ENCODE results near the gene PDPN.

The PDPN gene

DNA sequence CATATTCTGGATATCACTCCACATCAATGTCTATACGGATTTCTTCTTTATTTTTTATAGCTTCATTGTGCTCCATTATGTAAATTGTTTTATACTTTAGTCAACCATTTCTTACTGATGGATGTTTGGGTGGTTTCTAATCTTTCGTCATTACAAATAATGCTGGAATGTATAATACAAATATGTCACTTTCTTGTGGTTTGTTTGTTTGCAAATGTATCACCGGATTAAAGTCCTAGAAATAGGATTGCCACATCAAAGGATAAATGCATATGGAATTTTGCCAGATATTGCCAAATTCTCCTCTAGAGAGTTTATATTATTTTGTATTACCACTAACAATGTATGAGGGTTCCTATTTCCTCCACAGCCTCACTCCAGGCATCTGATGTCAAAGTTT is 67.6 kb downstream of the PDPN start:
- TF ChIP-seq TAF1 (IDR thresholded peaks at IDR 0.05; ENCODE audit: borderline replicate concordance, insufficient read depth, low read length) (no peak), SIN3A (IDR thresholded peaks at IDR 0.05; ENCODE audit: borderline replicate concordance, insufficient read depth, low read length) (no peak), FOXP2 (optimal IDR thresholded peaks at IDR 0.05; ENCODE audit: borderline replicate concordance, extremely low read depth, extremely low read length, insufficient read depth) (no peak), POLR2AphosphoS5 (IDR thresholded peaks at IDR 0.05; ENCODE audit: low read depth, low read length) (no peak)
- TF ChIP-seq, protein P1, sequence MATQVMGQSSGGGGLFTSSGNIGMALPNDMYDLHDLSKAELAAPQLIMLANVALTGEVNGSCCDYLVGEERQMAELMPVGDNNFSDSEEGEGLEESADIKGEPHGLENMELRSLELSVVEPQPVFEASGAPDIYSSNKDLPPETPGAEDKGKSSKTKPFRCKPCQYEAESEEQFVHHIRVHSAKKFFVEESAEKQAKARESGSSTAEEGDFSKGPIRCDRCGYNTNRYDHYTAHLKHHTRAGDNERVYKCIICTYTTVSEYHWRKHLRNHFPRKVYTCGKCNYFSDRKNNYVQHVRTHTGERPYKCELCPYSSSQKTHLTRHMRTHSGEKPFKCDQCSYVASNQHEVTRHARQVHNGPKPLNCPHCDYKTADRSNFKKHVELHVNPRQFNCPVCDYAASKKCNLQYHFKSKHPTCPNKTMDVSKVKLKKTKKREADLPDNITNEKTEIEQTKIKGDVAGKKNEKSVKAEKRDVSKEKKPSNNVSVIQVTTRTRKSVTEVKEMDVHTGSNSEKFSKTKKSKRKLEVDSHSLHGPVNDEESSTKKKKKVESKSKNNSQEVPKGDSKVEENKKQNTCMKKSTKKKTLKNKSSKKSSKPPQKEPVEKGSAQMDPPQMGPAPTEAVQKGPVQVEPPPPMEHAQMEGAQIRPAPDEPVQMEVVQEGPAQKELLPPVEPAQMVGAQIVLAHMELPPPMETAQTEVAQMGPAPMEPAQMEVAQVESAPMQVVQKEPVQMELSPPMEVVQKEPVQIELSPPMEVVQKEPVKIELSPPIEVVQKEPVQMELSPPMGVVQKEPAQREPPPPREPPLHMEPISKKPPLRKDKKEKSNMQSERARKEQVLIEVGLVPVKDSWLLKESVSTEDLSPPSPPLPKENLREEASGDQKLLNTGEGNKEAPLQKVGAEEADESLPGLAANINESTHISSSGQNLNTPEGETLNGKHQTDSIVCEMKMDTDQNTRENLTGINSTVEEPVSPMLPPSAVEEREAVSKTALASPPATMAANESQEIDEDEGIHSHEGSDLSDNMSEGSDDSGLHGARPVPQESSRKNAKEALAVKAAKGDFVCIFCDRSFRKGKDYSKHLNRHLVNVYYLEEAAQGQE (IDR thresholded peaks at IDR 0.05; ENCODE audit: insufficient read depth in 1 of 2, low read depth in 2 of 2, low read length in 2 of 2): no peak

DNA sequence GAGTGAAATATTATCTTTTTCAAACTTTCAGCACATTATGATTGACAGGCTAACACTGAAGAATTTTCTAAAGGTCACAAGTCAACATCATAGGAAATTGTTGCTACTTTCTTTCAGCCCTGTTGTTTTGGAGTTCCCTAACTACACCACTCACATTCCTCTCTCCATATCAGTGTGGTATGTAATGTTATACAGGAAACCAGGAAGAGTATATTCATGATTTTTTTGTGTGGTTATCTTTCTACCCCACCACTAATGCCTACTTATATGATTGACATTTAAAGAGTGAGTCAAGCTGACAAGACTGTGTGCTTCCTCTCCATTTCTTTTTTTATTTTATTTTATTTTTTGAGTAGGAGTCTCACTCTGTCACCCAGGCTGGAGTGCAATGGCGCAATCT is 68.6 kb downstream of the PDPN start:
- TF ChIP-seq TAF1 (IDR thresholded peaks at IDR 0.05; ENCODE audit: borderline replicate concordance, insufficient read depth, low read length) (no peak), SIN3A (IDR thresholded peaks at IDR 0.05; ENCODE audit: borderline replicate concordance, insufficient read depth, low read length) (no peak), FOXP2 (optimal IDR thresholded peaks at IDR 0.05; ENCODE audit: borderline replicate concordance, extremely low read depth, extremely low read length, insufficient read depth) (no peak), POLR2AphosphoS5 (IDR thresholded peaks at IDR 0.05; ENCODE audit: low read depth, low read length) (no peak)
- TF ChIP-seq, protein P1 (IDR thresholded peaks at IDR 0.05; ENCODE audit: insufficient read depth in 1 of 2, low read depth in 2 of 2, low read length in 2 of 2): no peak

DNA sequence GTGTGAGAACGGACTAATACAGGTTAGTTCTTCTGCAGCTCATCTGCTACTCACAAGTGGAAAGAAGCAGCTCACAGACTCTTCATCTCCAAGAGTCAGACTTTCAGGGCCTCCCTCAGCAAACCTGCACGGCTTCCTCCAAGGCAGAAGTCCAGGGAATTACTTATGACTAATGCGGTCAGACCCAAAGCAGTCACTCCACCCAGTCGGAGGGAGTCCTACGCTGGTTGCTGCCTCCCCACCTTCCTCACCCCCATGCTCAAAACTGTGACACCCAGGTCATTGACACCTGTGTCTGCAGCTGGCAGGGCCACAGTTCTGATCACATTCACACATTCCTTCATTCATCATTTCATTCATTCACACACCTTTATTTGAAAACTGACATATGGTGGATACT is 77.9 kb downstream of the PDPN start:
- no peak for TF ChIP-seq SIN3A (IDR thresholded peaks at IDR 0.05; ENCODE audit: borderline replicate concordance, insufficient read depth, low read length)
- TF ChIP-seq, protein P1 (IDR thresholded peaks at IDR 0.05; ENCODE audit: insufficient read depth in 1 of 2, low read depth in 2 of 2, low read length in 2 of 2): no peak
- no peak for TF ChIP-seq TAF1 (IDR thresholded peaks at IDR 0.05; ENCODE audit: borderline replicate concordance, insufficient read depth, low read length)
- TF ChIP-seq FOXP2 (optimal IDR thresholded peaks at IDR 0.05; ENCODE audit: borderline replicate concordance, extremely low read depth, extremely low read length, insufficient read depth): no peak
- TF ChIP-seq POLR2AphosphoS5 (IDR thresholded peaks at IDR 0.05; ENCODE audit: low read depth, low read length): no peak

DNA sequence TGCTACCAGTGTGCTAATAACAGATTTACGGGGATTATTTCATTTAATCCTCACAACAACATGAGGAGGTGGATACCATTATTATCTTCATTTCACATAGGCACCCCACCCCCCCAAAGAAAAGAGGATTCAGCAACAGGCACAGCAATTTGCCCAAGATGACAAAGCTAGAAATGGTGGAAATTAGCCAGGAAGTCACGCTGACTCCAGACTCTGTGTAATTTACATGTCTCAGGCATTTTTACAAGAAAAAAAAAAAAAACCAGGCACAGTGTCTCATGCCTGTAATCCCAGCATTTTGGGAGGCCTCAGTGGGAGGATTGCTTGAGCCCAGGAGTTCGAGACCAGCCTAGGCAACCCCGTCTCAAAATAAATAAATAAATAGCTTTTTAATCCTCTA is 78.9 kb downstream of the PDPN start:
- TF ChIP-seq POLR2AphosphoS5 (IDR thresholded peaks at IDR 0.05; ENCODE audit: low read depth, low read length) (no peak), FOXP2 (optimal IDR thresholded peaks at IDR 0.05; ENCODE audit: borderline replicate concordance, extremely low read depth, extremely low read length, insufficient read depth) (no peak), SIN3A (IDR thresholded peaks at IDR 0.05; ENCODE audit: borderline replicate concordance, insufficient read depth, low read length) (no peak), TAF1 (IDR thresholded peaks at IDR 0.05; ENCODE audit: borderline replicate concordance, insufficient read depth, low read length) (no peak)
- TF ChIP-seq, protein P1 (IDR thresholded peaks at IDR 0.05; ENCODE audit: insufficient read depth in 1 of 2, low read depth in 2 of 2, low read length in 2 of 2): no peak

DNA sequence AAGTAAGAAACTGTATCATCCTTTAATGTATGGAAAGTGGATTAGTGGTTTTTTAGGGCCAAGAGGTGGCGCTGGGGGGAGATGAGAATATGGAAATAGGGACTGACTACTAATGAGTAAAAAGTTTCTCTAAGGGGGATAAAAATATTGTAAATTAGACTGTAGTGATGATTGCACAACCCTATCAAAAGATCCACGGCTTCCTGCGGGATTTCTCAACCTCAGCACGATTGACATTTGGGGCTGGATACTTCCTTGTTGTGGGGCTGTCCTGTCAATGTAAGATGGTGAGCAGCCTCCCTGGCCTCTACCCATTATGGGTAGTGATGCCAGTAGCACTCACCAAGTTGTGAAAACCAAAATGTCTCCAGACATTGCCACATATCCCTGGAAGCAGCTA is 80.3 kb downstream of the PDPN start:
- TF ChIP-seq, protein P1 (IDR thresholded peaks at IDR 0.05; ENCODE audit: insufficient read depth in 1 of 2, low read depth in 2 of 2, low read length in 2 of 2): no peak
- TF ChIP-seq POLR2AphosphoS5 (IDR thresholded peaks at IDR 0.05; ENCODE audit: low read depth, low read length) (no peak), SIN3A (IDR thresholded peaks at IDR 0.05; ENCODE audit: borderline replicate concordance, insufficient read depth, low read length) (no peak), TAF1 (IDR thresholded peaks at IDR 0.05; ENCODE audit: borderline replicate concordance, insufficient read depth, low read length) (no peak)
